AG08396 (cell line): ENCODE results near the gene TGFB1I1.
A peak's percentile ranks its signal among the peaks of the same experiment; 100 is the strongest.

Source experiments
- DNase-seq: peaks from one replicate; pipeline ENCODE4 v3.0.0; 2012; ENCODE audit warnings: low spot score, mixed read lengths

Gene TGFB1I1

GRCh38 chr16:31452631-31453106, 19.3 kb upstream of the TGFB1I1 start:
- DNase-seq: peak; percentile 77

GRCh38 chr16:31453255-31454204, 18.4 kb upstream of the TGFB1I1 start:
- DNase-seq: no peak

GRCh38 chr16:31455601-31456314, 16.2 kb upstream of the TGFB1I1 start:
- no peak for DNase-seq

- DNase-seq: no peak
These were observed 15.0 kb upstream of the TGFB1I1 start for GRCh38 chr16:31456988-31457360.

- no peak for DNase-seq
These were observed 13.7 kb upstream of the TGFB1I1 start for GRCh38 chr16:31458073-31458843.

GRCh38 chr16:31458844-31459686, 12.9 kb upstream of the TGFB1I1 start, which contains the start of gene ARMC5:
Gene ARMC5 (plus strand): TSS chr16:31459501. CDS start chr16:31459525, 24 bp downstream.
- peak; percentile 93 for DNase-seq

- peak; percentile 98 for DNase-seq
These were observed 12.0 kb upstream of the TGFB1I1 start for GRCh38 chr16:31459687-31460581.

GRCh38 chr16:31460582-31461002, 11.4 kb upstream of the TGFB1I1 start:
- DNase-seq: peak; percentile 56

- no peak for DNase-seq
These were observed 10.6 kb upstream of the TGFB1I1 start for GRCh38 chr16:31461201-31461920.

GRCh38 chr16:31461921-31462804, 9.8 kb upstream of the TGFB1I1 start:
- DNase-seq: no peak

GRCh38 chr16:31464348-31464769, 7.6 kb upstream of the TGFB1I1 start:
- no peak for DNase-seq

- no peak for DNase-seq
These were observed 7.1 kb upstream of the TGFB1I1 start for GRCh38 chr16:31464781-31465260.

GRCh38 chr16:31465788-31466370, 6.1 kb upstream of the TGFB1I1 start:
- no peak for DNase-seq

- DNase-seq: no peak
These were observed 5.5 kb upstream of the TGFB1I1 start for GRCh38 chr16:31466381-31466841.

- DNase-seq: no peak
These were observed 4.7 kb upstream of the TGFB1I1 start for GRCh38 chr16:31467151-31467773.

GRCh38 chr16:31467858-31468257, 4.1 kb upstream of the TGFB1I1 start:
- DNase-seq: no peak

GRCh38 chr16:31470615-31471014, 1.3 kb upstream of the TGFB1I1 start:
- no peak for DNase-seq
